ENCODE data around the gene AQP3. TPM values are rescaled to one million over a fixed set of nuclear protein-coding genes. Genes with fewer than 3 reads are reported as not detected.
A peak's percentile ranks its signal among the peaks of the same experiment; 100 is the strongest.

Gene AQP3
- total and polyA plus RNA-seq, 2 experiments from 2014 or later: 0.29 TPM; not detected in 1

DNA sequence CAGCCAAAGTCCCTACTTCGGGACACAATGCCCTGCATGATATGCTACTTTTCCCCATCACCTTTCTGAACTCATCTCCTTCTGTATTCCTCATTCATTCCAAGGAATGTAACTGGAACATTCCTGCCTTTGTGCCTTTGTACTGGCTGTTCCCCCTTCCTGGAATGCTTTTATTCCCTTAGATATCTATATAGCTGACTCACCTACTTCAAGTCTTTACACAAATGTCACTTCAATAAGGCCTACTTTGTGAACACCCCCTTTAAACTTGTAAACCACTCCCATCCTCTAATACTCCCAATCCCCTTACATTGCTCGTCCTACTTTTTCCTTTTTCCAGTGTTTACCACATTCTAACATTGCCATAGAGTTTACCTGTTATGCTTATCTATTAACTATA lies 24.0 kb upstream of the AQP3 start:
- Histone ChIP-seq H3K36me3 (ENCODE audit: low read depth) (peaks cover 18% of the 10 kb centered on the region; the same call in 1 of the 2 replicates), H3K27ac (no peak overlapping the region), H3K79me2 (ENCODE audit: insufficient read depth) (peaks cover 38% of the 10 kb centered on the region), H3F3A (ENCODE audit: insufficient read depth) (no peaks in the 10 kb centered on the region), H3K4me3 (no peak overlapping the region), H2AFZ (no peak overlapping the region), H3K27me3 (replicated peaks; ENCODE audit: insufficient read depth) (no peaks in the 10 kb centered on the region), H4K20me1 (ENCODE audit: insufficient read depth) (no peaks in the 10 kb centered on the region), H3K9me3 (ENCODE audit: low read depth) (no peaks in the 10 kb centered on the region), H3K9ac (0 out of 2 replicates have a peak overlapping the region, but pooled peaks have one; percentile 91), H3K4me1 (ENCODE audit: insufficient read depth) (peaks cover 18% of the 10 kb centered on the region; the same call in 1 of the 2 replicates), H3K4me2 (ENCODE audit: unreplicated experiment) (no peak overlapping the region), H3K9me2 (ENCODE audit: insufficient read depth) (no peaks in the 10 kb centered on the region)
- WGBS, 2 experiments (ENCODE audit: low coverage in 1 of 2, low lambda C conversion rate in 2 of 2, missing lambda C conversion rate in 2 of 2): 26 to 33% methylated on average over 2 of the region's 2 CpGs
- in situ Hi-C loops (cut with MboI): loop anchor here (25.0 kb wide), 1 partner anchor 384 kb away; the partner anchor contains the start of gene SMU1
- no peak for DNase-seq
- no peak for TF ChIP-seq EZH2phosphoT487 (IDR thresholded peaks at IDR 0.05; ENCODE audit: insufficient read depth, low read depth)
- no peak for TF ChIP-seq EZH2 (IDR thresholded peaks at IDR 0.05; ENCODE audit: insufficient read depth, poor library complexity, severe bottlenecking)

GRCh38 chr9:33469891-33470290 lies 22.5 kb upstream of the AQP3 start:
- Histone ChIP-seq H3K27ac (no peak overlapping the region), H3K9me3 (ENCODE audit: low read depth) (no peaks in the 10 kb centered on the region), H3K4me3 (no peak overlapping the region), H2AFZ (no peak overlapping the region), H3K4me1 (ENCODE audit: insufficient read depth) (peaks cover 18% of the 10 kb centered on the region; the same call in 1 of the 2 replicates), H3K9ac (no peak overlapping the region), H3K4me2 (ENCODE audit: unreplicated experiment) (no peak overlapping the region), H3K79me2 (ENCODE audit: insufficient read depth) (peaks cover 38% of the 10 kb centered on the region), H3K9me2 (ENCODE audit: insufficient read depth) (no peaks in the 10 kb centered on the region), H3K36me3 (ENCODE audit: low read depth) (peaks cover 29% of the 10 kb centered on the region; the same call in 1 of the 2 replicates), H3K27me3 (replicated peaks; ENCODE audit: insufficient read depth) (no peaks in the 10 kb centered on the region), H3F3A (ENCODE audit: insufficient read depth) (no peaks in the 10 kb centered on the region), H4K20me1 (ENCODE audit: insufficient read depth) (no peaks in the 10 kb centered on the region)
- DNase-seq: no peak
- TF ChIP-seq EZH2 (IDR thresholded peaks at IDR 0.05; ENCODE audit: insufficient read depth, poor library complexity, severe bottlenecking): no peak
- no peak for TF ChIP-seq EZH2phosphoT487 (IDR thresholded peaks at IDR 0.05; ENCODE audit: insufficient read depth, low read depth)
- 85 to 87% methylated on average over 6 of the region's 6 CpGs for WGBS, 2 experiments (ENCODE audit: low coverage in 1 of 2, low lambda C conversion rate in 2 of 2, missing lambda C conversion rate in 2 of 2)
- in situ Hi-C loops (cut with MboI): loop anchor here (25.0 kb wide), 1 partner anchor 383 kb away; the partner anchor contains the start of gene SMU1

DNA sequence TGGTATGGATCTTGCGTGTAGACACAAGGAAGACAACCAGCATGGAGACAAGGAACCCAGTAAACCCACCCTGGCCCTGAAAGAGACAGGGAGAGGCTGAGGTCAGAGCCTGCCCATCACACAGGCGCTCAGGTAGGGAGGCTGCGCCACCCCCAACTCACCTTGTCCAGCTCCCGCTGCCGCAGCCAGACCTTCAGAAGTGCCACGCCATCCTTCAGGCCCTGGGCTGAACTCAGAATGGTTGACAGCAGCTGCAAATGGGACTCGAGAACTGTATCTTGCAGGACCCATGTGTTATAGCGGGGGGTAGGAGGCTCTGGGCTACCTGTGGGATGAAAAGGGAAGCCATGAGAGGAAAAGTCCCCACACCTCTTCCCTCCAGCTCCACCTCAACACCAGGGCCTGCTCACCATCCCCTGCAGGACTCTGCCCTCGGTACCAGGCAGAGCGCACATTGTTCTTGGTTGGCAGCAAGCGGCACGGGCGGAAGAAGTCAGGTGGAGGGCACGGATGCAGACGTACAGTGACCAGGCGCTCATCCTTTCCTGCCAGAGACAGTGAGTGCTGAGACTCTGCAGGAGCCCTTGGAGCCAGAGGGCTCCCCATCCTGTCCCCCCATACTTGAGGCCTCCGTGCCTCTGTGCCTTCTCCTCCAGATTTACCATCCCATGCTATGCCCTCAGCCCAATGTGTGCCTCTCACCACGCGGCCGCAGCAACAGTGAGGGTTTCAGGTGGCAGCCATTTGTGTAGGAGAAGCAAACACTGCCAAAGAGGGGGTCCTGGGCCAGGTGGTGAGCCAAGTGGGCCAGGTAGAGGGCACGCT lies 21.6 kb upstream of the AQP3 start:
- Histone ChIP-seq H3K27me3 (replicated peaks; ENCODE audit: insufficient read depth) (no peaks in the 10 kb centered on the region), H4K20me1 (ENCODE audit: insufficient read depth) (no peaks in the 10 kb centered on the region), H3K9ac (no peak overlapping the region), H3K27ac (no peak overlapping the region), H3K36me3 (ENCODE audit: low read depth) (peaks cover 35% of the 10 kb centered on the region; the same call in 1 of the 2 replicates), H3K9me2 (ENCODE audit: insufficient read depth) (no peaks in the 10 kb centered on the region), H3K4me2 (ENCODE audit: unreplicated experiment) (no peak overlapping the region), H3K79me2 (ENCODE audit: insufficient read depth) (peaks cover 34% of the 10 kb centered on the region), H3F3A (ENCODE audit: insufficient read depth) (no peaks in the 10 kb centered on the region), H3K9me3 (ENCODE audit: low read depth) (no peaks in the 10 kb centered on the region), H2AFZ (no peak overlapping the region), H3K4me1 (ENCODE audit: insufficient read depth) (peaks cover 15% of the 10 kb centered on the region; the same call in 1 of the 2 replicates), H3K4me3 (no peak overlapping the region)
- no peak for TF ChIP-seq EZH2phosphoT487 (IDR thresholded peaks at IDR 0.05; ENCODE audit: insufficient read depth, low read depth)
- TF ChIP-seq EZH2 (IDR thresholded peaks at IDR 0.05; ENCODE audit: insufficient read depth, poor library complexity, severe bottlenecking): no peak
- in situ Hi-C loops (cut with MboI): loop anchor here (25.0 kb wide), 1 partner anchor 382 kb away; the partner anchor contains the start of gene SMU1
- DNase-seq: no peak
- 92 to 94% methylated on average over 21 of the region's 21 CpGs for WGBS, 2 experiments (ENCODE audit: low coverage in 1 of 2, low lambda C conversion rate in 2 of 2, missing lambda C conversion rate in 2 of 2)

- H3K9ac ChIP-seq: no peak overlapping the region
- WGBS, 2 experiments (ENCODE audit: low coverage in 1 of 2, low lambda C conversion rate in 2 of 2, missing lambda C conversion rate in 2 of 2): 48 to 49% methylated on average over 4 of the region's 4 CpGs
- no peak overlapping the region for H3K4me2 ChIP-seq (ENCODE audit: unreplicated experiment)
- no peak overlapping the region for H2AFZ ChIP-seq
- no peaks in the 10 kb centered on the region for H4K20me1 ChIP-seq (ENCODE audit: insufficient read depth)
- H3K27me3 ChIP-seq (replicated peaks; ENCODE audit: insufficient read depth): no peaks in the 10 kb centered on the region
- no peak overlapping the region for H3K4me3 ChIP-seq
- peaks cover 40% of the 10 kb centered on the region for H3K36me3 ChIP-seq (ENCODE audit: low read depth)
- H3K79me2 ChIP-seq (ENCODE audit: insufficient read depth): peaks cover 29% of the 10 kb centered on the region
- no peaks in the 10 kb centered on the region for H3K9me3 ChIP-seq (ENCODE audit: low read depth)
- H3F3A ChIP-seq (ENCODE audit: insufficient read depth): no peaks in the 10 kb centered on the region
- in situ Hi-C loops (cut with MboI): loop anchor here (25.0 kb wide), 1 partner anchor 381 kb away; the partner anchor contains the start of gene SMU1
- no peak for DNase-seq
- peaks cover 15% of the 10 kb centered on the region; the same call in 1 of the 2 replicates for H3K4me1 ChIP-seq (ENCODE audit: insufficient read depth)
- no peak for TF ChIP-seq EZH2phosphoT487 (IDR thresholded peaks at IDR 0.05; ENCODE audit: insufficient read depth, low read depth)
- TF ChIP-seq EZH2 (IDR thresholded peaks at IDR 0.05; ENCODE audit: insufficient read depth, poor library complexity, severe bottlenecking): no peak
- H3K9me2 ChIP-seq (ENCODE audit: insufficient read depth): no peaks in the 10 kb centered on the region
- H3K27ac ChIP-seq: no peak overlapping the region
These were observed 20.9 kb upstream of the AQP3 start for GRCh38 chr9:33468215-33468730.

Measured in GM23248 (cell line).